Peyer's patch (tissue), 4 donors: ENCODE results near the gene TLE6.

Experiments used
- CTCF ChIP-seq, 6 experiments: fragments of 450-650 bp in 4 of 6; fragments of 200-600 bp in 2 of 6; sonication (generic) in 1 of 6; IDR thresholded peaks; one replicate each; pipeline ENCODE4 v1.5.1; 2017 to 2019; ENCODE audit warnings: antibody characterized with exemption in 6 of 6, mild to moderate bottlenecking in 3 of 6, moderate library complexity in 1 of 6
- POLR2A ChIP-seq, 2 donors: fragments of 450-650 bp; IDR thresholded peaks; one replicate each; pipeline ENCODE4 v1.5.1; 2017; ENCODE audit warnings: antibody characterized with exemption in 2 of 2, mild to moderate bottlenecking in 2 of 2, moderate library complexity in 2 of 2

DNA sequence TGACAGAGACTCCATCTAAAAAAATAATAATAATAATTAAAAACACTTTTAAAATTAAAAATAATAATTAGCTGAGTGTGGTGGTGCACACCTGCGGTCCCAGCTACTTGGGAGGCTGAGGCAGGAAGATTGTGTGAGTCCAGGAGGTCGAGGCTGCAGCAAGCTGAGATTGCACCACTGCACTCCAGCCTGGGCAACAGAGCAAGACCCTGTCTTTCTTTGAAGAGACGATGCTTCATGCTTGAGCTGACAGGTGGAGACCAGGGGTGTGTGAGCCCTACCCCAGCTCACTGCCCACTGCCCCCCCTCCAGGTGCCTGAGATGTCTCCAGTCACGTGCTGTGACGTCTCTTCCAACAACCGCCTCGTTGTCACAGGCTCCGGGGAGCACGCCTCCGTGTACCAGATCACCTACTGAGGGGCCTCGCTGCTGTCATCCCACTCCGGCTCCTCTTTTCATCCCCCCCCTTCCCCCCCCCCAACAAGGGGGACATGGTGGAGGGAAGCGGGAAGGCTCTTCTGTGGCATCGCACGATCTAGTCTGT, 17.3 kb downstream of the TLE6 start:
- no peak for TF ChIP-seq CTCF (IDR thresholded peaks at IDR 0.05)
- no peak for TF ChIP-seq POLR2A (IDR thresholded peaks at IDR 0.05)
